Transverse colon (tissue), 4 donors: ENCODE data around the gene RPS6KA5. TPM values are rescaled to one million over a fixed set of nuclear protein-coding genes. Genes with fewer than 3 reads are reported as not detected.

ENCODE experiments used
- DNase-seq: peaks from one replicate; pipeline ENCODE4 v3.0.0-alpha.2; 2019
- H3K27ac ChIP-seq, 4 donors: fragments of 200-600 bp; sonication (generic); 2 replicates each; pipeline ENCODE4 v1.5.1; 2016 to 2018; ENCODE audit warnings: inconsistent platforms in 4 of 4
- H3K27me3 ChIP-seq: fragments of 200-600 bp; sonication (generic); 2 replicates; pipeline ENCODE4 v1.5.1; 2017; ENCODE audit warnings: inconsistent platforms
- H3K36me3 ChIP-seq, 4 donors: fragments of 200-600 bp; sonication (generic); 2 replicates each; pipeline ENCODE4 v1.5.1; 2017 to 2019; ENCODE audit warnings: inconsistent platforms in 4 of 4
- H3K4me1 ChIP-seq, 4 donors: fragments of 200-600 bp; sonication (generic); 2 replicates each; pipeline ENCODE4 v1.5.1; 2017 to 2020; ENCODE audit warnings: inconsistent platforms in 4 of 4
- H3K4me3 ChIP-seq, 4 donors: fragments of 200-600 bp; sonication (generic); 1 replicate in 1 of 4; 2 replicates in 3 of 4; pipeline versions ENCODE4 v1.5.1 to v1.6.1; 2017 to 2019; ENCODE audit warnings: inconsistent platforms in 4 of 4
- H3K9me3 ChIP-seq, 2 donors: fragments of 200-600 bp; sonication (generic); 2 replicates each; pipeline ENCODE4 v1.5.1; 2017 to 2019; ENCODE audit warnings: inconsistent platforms in 2 of 2
- EP300 ChIP-seq: sonication (generic); formaldehyde crosslinking; IDR thresholded peaks from one replicate; pipeline ENCODE4 v1.6.1; 2017; ENCODE audit warnings: antibody characterized with exemption, low read depth
- POLR2A ChIP-seq: fragments of 450-650 bp; IDR thresholded peaks from one replicate; pipeline ENCODE4 v1.6.1; 2016; ENCODE audit warnings: antibody characterized with exemption, mild to moderate bottlenecking, moderate library complexity
- POLR2AphosphoS5 ChIP-seq, 3 donors: sonication (generic); formaldehyde crosslinking; IDR thresholded peaks; one replicate each; pipeline ENCODE4 v1.6.1; 2016; ENCODE audit warnings: antibody characterized with exemption in 3 of 3
- WGBS, 2 donors: methylation state at CpG; one replicate each; pipeline ENCODE4 v1.1.5; 2018; ENCODE audit warnings: low coverage in 1 of 2; 5-methylcytosine and 5-hydroxymethylcytosine counted together
- in situ Hi-C, 4 donors: fragments of 200-750 bp; cut with MboI; loops; one replicate each; pipeline versions ENCODE4 v1.15.0 to v1.15.1; 2017; ENCODE audit warnings: low sequenced_read_pairs in 3 of 4, low pct_ligation_motif_present in 1 of 4, low pct_unique_long_range_greater_than_20kb in 1 of 4
- intact Hi-C: fragments of 100-400 bp; cut with DNase I; formaldehyde crosslinking; loops from one replicate; pipeline ENCODE4 v1.15.1; 2023; ENCODE audit warnings: low total_unique reads
- total RNA-seq, 4 donors: library from RNA; depleted of rRNA; stranded (reverse); fragments of >200 nt; gene quantifications; one replicate each; pipeline ENCODE4 v1.1.0, GENCODE V29; 2016
- TF ChIP-seq, protein P1 (sequence below), 5 experiments: fragments of 200-600 bp in 3 of 5; fragments of 450-650 bp in 2 of 5; sonication (generic) in 3 of 5; IDR thresholded peaks; 1 replicate in 2 of 5; 2 replicates in 3 of 5; pipeline ENCODE4 v1.5.1; 2016 to 2017; ENCODE audit warnings: antibody characterized with exemption in 5 of 5, inconsistent platforms in 3 of 5, mild to moderate bottlenecking in 2 of 5, moderate library complexity in 1 of 5

RPS6KA5 gene
- total RNA-seq, 4 donors from 2014 or later, result 7.5 to 32.8 (median 28.0) TPM

DNA sequence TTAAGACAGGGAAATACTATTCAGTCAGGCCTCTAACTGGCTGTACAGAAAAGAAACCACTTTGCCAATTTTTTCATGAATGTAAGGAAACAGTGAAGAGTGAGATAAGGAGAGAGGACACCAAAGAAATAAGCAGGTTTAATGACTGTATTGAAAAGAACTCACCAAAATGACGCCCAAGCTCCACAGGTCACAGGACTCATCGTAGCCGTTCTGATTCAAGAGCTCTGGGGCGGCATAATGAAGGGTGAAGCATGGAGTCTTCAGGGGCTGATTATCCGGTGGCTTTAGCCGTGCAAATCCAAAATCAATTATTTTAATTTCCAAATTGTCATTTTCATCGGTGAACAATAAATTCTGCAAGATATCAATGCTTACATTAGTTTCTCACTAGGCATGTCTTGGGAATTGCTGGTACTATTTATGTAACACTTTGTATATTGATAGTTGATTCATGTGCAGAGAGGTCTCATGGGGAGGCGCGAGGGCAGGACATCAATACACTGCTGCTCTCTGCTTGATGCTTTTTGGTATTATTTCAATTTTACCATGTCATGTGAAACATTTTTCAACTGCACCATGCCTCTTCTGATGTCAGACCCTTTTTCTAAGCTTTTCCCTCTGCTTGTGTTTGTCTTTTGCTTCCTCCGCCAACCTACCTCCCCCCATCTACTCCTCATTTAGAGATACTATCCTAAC lies 170.0 kb downstream of the RPS6KA5 start:
- H3K9me3 ChIP-seq, result no peaks in the 10 kb centered on the region
- no peak overlapping the region for H3K4me3 ChIP-seq
- peaks cover 0 to 8% (median 0%) of the 10 kb centered on the region in 4 donors for H3K36me3 ChIP-seq
- intact Hi-C loops, result no loop called here
- in situ Hi-C loops, result loop anchor here in 1 of 4 donors (10.0 to 25.0 kb wide), 2 partner anchors 284 to 397 kb away; no protein-coding TSS in a partner anchor
- no peaks in the 10 kb centered on the region for H3K4me1 ChIP-seq
- no peak for DNase-seq
- H3K27ac ChIP-seq, result no peak overlapping the region
- TF ChIP-seq EP300 (no peak), POLR2A (no peak), POLR2AphosphoS5 (IDR thresholded peaks at IDR 0.05) (no peak)
- TF ChIP-seq, protein P1, sequence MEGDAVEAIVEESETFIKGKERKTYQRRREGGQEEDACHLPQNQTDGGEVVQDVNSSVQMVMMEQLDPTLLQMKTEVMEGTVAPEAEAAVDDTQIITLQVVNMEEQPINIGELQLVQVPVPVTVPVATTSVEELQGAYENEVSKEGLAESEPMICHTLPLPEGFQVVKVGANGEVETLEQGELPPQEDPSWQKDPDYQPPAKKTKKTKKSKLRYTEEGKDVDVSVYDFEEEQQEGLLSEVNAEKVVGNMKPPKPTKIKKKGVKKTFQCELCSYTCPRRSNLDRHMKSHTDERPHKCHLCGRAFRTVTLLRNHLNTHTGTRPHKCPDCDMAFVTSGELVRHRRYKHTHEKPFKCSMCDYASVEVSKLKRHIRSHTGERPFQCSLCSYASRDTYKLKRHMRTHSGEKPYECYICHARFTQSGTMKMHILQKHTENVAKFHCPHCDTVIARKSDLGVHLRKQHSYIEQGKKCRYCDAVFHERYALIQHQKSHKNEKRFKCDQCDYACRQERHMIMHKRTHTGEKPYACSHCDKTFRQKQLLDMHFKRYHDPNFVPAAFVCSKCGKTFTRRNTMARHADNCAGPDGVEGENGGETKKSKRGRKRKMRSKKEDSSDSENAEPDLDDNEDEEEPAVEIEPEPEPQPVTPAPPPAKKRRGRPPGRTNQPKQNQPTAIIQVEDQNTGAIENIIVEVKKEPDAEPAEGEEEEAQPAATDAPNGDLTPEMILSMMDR (IDR thresholded peaks at IDR 0.05), result no peak
- 90 to 94% methylated on average over 8 to 10 of the region's 10 CpGs for WGBS, 2 donors
- no peaks in the 10 kb centered on the region for H3K27me3 ChIP-seq

- DNase-seq, result no peak
- 90 to 93% methylated on average over 4 to 7 of the region's 7 CpGs for WGBS, 2 donors
- H3K4me3 ChIP-seq, result no peak overlapping the region
- no peaks in the 10 kb centered on the region for H3K27me3 ChIP-seq
- no peak overlapping the region for H3K27ac ChIP-seq
- no peaks in the 10 kb centered on the region for H3K9me3 ChIP-seq
- intact Hi-C loops (no loop called here), in situ Hi-C loops (loop anchor here in 1 of 4 donors (25.0 kb wide), 1 partner anchor 401 kb away; no protein-coding TSS in a partner anchor)
- TF ChIP-seq, protein P1 (IDR thresholded peaks at IDR 0.05), result no peak
- TF ChIP-seq POLR2AphosphoS5 (IDR thresholded peaks at IDR 0.05), result no peak
- no peaks in the 10 kb centered on the region for H3K4me1 ChIP-seq
- H3K36me3 ChIP-seq, result peaks cover 0 to 16% (median 4%) of the 10 kb centered on the region in 4 donors
Observed at GRCh38 chr14:90886297-90886815, 174.1 kb downstream of the RPS6KA5 start.

GRCh38 chr14:90883782-90884181 lies 176.7 kb downstream of the RPS6KA5 start:
- Histone ChIP-seq H3K27me3 (no peaks in the 10 kb centered on the region), H3K27ac (no peak overlapping the region), H3K9me3 (no peaks in the 10 kb centered on the region), H3K4me1 (no peaks in the 10 kb centered on the region), H3K36me3 (peaks cover 0 to 16% (median 0%) of the 10 kb centered on the region in 4 donors), H3K4me3 (no peak overlapping the region)
- intact Hi-C loops, result loop anchor here (5.0 kb wide), 1 partner anchor 1669 kb away; no protein-coding TSS in a partner anchor
- DNase-seq, result no peak
- WGBS, 2 donors, result 69 to 87% methylated on average over 2 of the region's 2 CpGs
- in situ Hi-C loops, result loop anchor here in 1 of 4 donors (25.0 kb wide), 1 partner anchor 404 kb away; no protein-coding TSS in a partner anchor
- no peak for TF ChIP-seq POLR2AphosphoS5 (IDR thresholded peaks at IDR 0.05)
- no peak for TF ChIP-seq POLR2A

DNA sequence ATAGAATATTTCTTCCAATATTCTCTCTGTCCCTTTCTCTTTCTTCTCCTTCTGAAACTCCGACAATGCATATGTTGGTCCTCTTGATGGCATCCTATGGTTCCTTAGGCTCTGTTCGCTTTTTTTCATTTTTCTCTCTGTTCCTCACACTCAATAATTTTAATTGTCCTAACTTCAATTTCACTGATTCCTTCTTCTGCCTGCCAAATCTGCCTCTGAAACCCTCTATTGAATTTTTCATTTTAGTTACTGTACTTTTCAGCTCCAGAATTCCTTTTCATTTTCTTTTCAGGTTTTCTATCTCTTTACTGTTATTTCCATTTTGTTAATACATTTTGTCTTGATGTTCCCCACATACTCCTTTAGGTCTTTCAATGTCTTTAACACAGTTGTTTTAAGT lies 177.2 kb downstream of the RPS6KA5 start:
- WGBS, 2 donors, result 95 to 100% methylated on average over 2 of the region's 2 CpGs
- no peak overlapping the region for H3K4me3 ChIP-seq
- in situ Hi-C loops, result loop anchor here in 1 of 4 donors (25.0 kb wide), 1 partner anchor 404 kb away; no protein-coding TSS in a partner anchor
- H3K27me3 ChIP-seq, result no peaks in the 10 kb centered on the region
- intact Hi-C loops, result loop anchor here (5.0 kb wide), 1 partner anchor 1669 kb away; no protein-coding TSS in a partner anchor
- no peak for DNase-seq
- peaks cover 0 to 16% (median 0%) of the 10 kb centered on the region in 4 donors for H3K36me3 ChIP-seq
- H3K4me1 ChIP-seq, result no peaks in the 10 kb centered on the region
- H3K27ac ChIP-seq, result no peak overlapping the region
- TF ChIP-seq POLR2A, result no peak
- TF ChIP-seq EP300, result no peak
- no peak for TF ChIP-seq POLR2AphosphoS5 (IDR thresholded peaks at IDR 0.05)
- TF ChIP-seq, protein P1 (IDR thresholded peaks at IDR 0.05), result no peak
- H3K9me3 ChIP-seq, result no peaks in the 10 kb centered on the region
